GM21390 (cell line): Measurements from ENCODE around the gene ROPN1L.
"Not testable (repeated sequence)": the region's sequence is repeated elsewhere in the genome, so short reads cannot be mapped to it uniquely, and the experiment has no call there.

Experiments
- ATAC-seq: cut with Tn5 transposase; IDR thresholded peaks from one replicate; pipeline ENCODE4 v1.9.1; 2021; ENCODE audit not compliant: unreplicated experiment

ROPN1L gene

GRCh38 chr5:10498350-10498749, 56.7 kb downstream of the ROPN1L start:
- ATAC-seq: no peak

- no peak for ATAC-seq
Measured at GRCh38 chr5:10499066-10499465, 57.4 kb downstream of the ROPN1L start.

- ATAC-seq: no peak
Measured at GRCh38 chr5:10499776-10500175, 58.1 kb downstream of the ROPN1L start.

- no peak for ATAC-seq
Measured at GRCh38 chr5:10500669-10501068, 59.0 kb downstream of the ROPN1L start.

- no peak for ATAC-seq
Measured at GRCh38 chr5:10501554-10502075, 59.9 kb downstream of the ROPN1L start.

- ATAC-seq: no peak
Measured at GRCh38 chr5:10502130-10502529, 60.5 kb downstream of the ROPN1L start.

- ATAC-seq: no peak
Measured at GRCh38 chr5:10502578-10502977, 60.9 kb downstream of the ROPN1L start.

GRCh38 chr5:10503321-10503720, 61.6 kb downstream of the ROPN1L start:
- no peak for ATAC-seq

- no peak for ATAC-seq
Measured at GRCh38 chr5:10503997-10504793, 62.5 kb downstream of the ROPN1L start.

GRCh38 chr5:10505517-10506095, 63.9 kb downstream of the ROPN1L start:
- ATAC-seq: peak; percentile 65

GRCh38 chr5:10506535-10506934, 64.9 kb downstream of the ROPN1L start:
- no peak for ATAC-seq

- ATAC-seq: no peak
Measured at GRCh38 chr5:10507575-10508096, 66.0 kb downstream of the ROPN1L start.

GRCh38 chr5:10509575-10509974, 67.9 kb downstream of the ROPN1L start:
- no peak for ATAC-seq

GRCh38 chr5:10511741-10512640, 70.3 kb downstream of the ROPN1L start:
- ATAC-seq: no peak

- ATAC-seq: no peak
Measured at GRCh38 chr5:10513501-10514442, 72.1 kb downstream of the ROPN1L start.

- not testable (repeated sequence) for ATAC-seq
Measured at GRCh38 chr5:10514572-10514971, 72.9 kb downstream of the ROPN1L start.
